ENCODE measurements around the gene PAF1. TPM values are rescaled to one million over a fixed set of nuclear protein-coding genes. Genes with fewer than 3 reads are reported as not detected.

The PAF1 gene
- total and polyA plus RNA-seq, 2 of the 13 experiments (the other 11 are each of a cell fraction or from before 2014, with no cell fraction given) = 30.2 to 31.1 TPM

DNA sequence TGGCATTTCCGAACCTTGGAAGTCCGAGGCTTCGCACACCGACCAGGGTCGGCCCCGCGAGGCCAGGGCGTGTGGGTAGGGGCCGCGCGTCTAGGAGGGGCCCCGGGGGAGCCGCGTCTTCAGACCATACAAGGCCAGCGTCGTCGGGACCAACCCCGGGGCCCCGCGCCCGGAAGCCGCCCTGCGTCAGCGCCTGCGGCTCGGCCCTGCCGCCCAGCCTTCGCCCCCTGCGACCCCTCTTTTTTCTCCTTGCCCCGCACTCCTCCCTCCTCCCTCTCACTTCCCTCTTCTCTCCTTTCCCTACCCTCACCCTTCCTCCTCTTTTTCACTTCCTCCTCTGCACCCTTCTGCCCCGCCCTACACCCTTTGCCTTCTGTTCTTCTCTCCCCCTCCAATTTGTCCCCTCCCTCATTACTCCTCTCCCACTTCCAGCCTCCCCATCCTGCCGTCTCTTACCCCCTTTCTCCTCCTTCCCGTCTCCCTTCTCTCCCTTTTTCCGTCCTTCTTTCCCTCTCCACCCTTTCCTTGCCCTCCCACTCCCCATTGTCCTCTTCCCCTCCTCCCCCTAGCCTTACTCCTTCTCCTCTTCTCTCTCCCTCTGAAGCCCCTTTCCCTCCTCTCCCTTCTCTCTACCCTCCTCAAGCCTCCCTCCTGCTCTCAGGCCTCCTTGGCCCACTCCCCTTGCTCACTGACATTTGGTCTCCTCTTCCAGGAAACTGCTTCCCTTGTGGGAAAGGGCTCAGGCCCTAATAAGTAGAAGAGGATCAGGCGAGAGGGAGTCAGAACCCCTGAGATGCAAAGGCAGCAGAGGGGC, 19.3 kb upstream of the PAF1 start (continued):
- TF ChIP-seq, protein P1, sequence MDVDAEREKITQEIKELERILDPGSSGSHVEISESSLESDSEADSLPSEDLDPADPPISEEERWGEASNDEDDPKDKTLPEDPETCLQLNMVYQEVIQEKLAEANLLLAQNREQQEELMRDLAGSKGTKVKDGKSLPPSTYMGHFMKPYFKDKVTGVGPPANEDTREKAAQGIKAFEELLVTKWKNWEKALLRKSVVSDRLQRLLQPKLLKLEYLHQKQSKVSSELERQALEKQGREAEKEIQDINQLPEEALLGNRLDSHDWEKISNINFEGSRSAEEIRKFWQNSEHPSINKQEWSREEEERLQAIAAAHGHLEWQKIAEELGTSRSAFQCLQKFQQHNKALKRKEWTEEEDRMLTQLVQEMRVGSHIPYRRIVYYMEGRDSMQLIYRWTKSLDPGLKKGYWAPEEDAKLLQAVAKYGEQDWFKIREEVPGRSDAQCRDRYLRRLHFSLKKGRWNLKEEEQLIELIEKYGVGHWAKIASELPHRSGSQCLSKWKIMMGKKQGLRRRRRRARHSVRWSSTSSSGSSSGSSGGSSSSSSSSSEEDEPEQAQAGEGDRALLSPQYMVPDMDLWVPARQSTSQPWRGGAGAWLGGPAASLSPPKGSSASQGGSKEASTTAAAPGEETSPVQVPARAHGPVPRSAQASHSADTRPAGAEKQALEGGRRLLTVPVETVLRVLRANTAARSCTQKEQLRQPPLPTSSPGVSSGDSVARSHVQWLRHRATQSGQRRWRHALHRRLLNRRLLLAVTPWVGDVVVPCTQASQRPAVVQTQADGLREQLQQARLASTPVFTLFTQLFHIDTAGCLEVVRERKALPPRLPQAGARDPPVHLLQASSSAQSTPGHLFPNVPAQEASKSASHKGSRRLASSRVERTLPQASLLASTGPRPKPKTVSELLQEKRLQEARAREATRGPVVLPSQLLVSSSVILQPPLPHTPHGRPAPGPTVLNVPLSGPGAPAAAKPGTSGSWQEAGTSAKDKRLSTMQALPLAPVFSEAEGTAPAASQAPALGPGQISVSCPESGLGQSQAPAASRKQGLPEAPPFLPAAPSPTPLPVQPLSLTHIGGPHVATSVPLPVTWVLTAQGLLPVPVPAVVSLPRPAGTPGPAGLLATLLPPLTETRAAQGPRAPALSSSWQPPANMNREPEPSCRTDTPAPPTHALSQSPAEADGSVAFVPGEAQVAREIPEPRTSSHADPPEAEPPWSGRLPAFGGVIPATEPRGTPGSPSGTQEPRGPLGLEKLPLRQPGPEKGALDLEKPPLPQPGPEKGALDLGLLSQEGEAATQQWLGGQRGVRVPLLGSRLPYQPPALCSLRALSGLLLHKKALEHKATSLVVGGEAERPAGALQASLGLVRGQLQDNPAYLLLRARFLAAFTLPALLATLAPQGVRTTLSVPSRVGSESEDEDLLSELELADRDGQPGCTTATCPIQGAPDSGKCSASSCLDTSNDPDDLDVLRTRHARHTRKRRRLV (CRISPR knock-in tag; IDR thresholded peaks at IDR 0.05) = no peak
- TF ChIP-seq, protein P2, sequence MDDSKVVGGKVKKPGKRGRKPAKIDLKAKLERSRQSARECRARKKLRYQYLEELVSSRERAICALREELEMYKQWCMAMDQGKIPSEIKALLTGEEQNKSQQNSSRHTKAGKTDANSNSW (CRISPR knock-in tag; IDR thresholded peaks at IDR 0.05; ENCODE audit: borderline replicate concordance) = no peak
- no peak for TF ChIP-seq HIVEP1 (CRISPR knock-in tag; IDR thresholded peaks at IDR 0.05)
- TF ChIP-seq, protein P3, sequence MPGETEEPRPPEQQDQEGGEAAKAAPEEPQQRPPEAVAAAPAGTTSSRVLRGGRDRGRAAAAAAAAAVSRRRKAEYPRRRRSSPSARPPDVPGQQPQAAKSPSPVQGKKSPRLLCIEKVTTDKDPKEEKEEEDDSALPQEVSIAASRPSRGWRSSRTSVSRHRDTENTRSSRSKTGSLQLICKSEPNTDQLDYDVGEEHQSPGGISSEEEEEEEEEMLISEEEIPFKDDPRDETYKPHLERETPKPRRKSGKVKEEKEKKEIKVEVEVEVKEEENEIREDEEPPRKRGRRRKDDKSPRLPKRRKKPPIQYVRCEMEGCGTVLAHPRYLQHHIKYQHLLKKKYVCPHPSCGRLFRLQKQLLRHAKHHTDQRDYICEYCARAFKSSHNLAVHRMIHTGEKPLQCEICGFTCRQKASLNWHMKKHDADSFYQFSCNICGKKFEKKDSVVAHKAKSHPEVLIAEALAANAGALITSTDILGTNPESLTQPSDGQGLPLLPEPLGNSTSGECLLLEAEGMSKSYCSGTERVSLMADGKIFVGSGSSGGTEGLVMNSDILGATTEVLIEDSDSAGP (CRISPR knock-in tag; IDR thresholded peaks at IDR 0.05; ENCODE audit: borderline replicate concordance) = peak; percentile 74; the same call in 1 of the 2 replicates
- no peak for TF ChIP-seq IKZF4 (CRISPR knock-in tag; IDR thresholded peaks at IDR 0.05; ENCODE audit: borderline replicate concordance, low read depth, not compliant biosample characterization)
- TF ChIP-seq ZNF44 (CRISPR knock-in tag; IDR thresholded peaks at IDR 0.05) = no peak
- 0 out of 2 replicates have a peak, but pooled peaks have one; percentile 42 for TF ChIP-seq ZFP37 (CRISPR knock-in tag; IDR thresholded peaks at IDR 0.05; ENCODE audit: borderline replicate concordance)
- TF ChIP-seq, protein P4, sequence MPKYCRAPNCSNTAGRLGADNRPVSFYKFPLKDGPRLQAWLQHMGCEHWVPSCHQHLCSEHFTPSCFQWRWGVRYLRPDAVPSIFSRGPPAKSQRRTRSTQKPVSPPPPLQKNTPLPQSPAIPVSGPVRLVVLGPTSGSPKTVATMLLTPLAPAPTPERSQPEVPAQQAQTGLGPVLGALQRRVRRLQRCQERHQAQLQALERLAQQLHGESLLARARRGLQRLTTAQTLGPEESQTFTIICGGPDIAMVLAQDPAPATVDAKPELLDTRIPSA (CRISPR knock-in tag; IDR thresholded peaks at IDR 0.05; ENCODE audit: borderline replicate concordance) = no peak
- TF ChIP-seq, protein P5, sequence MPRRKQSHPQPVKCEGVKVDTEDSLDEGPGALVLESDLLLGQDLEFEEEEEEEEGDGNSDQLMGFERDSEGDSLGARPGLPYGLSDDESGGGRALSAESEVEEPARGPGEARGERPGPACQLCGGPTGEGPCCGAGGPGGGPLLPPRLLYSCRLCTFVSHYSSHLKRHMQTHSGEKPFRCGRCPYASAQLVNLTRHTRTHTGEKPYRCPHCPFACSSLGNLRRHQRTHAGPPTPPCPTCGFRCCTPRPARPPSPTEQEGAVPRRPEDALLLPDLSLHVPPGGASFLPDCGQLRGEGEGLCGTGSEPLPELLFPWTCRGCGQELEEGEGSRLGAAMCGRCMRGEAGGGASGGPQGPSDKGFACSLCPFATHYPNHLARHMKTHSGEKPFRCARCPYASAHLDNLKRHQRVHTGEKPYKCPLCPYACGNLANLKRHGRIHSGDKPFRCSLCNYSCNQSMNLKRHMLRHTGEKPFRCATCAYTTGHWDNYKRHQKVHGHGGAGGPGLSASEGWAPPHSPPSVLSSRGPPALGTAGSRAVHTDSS (CRISPR knock-in tag; conservative IDR thresholded peaks at IDR 0.05) = no peak
- no peak for TF ChIP-seq GATAD2A (CRISPR knock-in tag; IDR thresholded peaks at IDR 0.05)
- TF ChIP-seq SMYD3 (CRISPR knock-in tag; IDR thresholded peaks at IDR 0.05) = no peak
- no peak for TF ChIP-seq HMGA1 (CRISPR knock-in tag; conservative IDR thresholded peaks at IDR 0.05)
- TF ChIP-seq, protein P6, sequence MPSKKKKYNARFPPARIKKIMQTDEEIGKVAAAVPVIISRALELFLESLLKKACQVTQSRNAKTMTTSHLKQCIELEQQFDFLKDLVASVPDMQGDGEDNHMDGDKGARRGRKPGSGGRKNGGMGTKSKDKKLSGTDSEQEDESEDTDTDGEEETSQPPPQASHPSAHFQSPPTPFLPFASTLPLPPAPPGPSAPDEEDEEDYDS (CRISPR knock-in tag; IDR thresholded peaks at IDR 0.05) = no peak
- TF ChIP-seq, protein P7, sequence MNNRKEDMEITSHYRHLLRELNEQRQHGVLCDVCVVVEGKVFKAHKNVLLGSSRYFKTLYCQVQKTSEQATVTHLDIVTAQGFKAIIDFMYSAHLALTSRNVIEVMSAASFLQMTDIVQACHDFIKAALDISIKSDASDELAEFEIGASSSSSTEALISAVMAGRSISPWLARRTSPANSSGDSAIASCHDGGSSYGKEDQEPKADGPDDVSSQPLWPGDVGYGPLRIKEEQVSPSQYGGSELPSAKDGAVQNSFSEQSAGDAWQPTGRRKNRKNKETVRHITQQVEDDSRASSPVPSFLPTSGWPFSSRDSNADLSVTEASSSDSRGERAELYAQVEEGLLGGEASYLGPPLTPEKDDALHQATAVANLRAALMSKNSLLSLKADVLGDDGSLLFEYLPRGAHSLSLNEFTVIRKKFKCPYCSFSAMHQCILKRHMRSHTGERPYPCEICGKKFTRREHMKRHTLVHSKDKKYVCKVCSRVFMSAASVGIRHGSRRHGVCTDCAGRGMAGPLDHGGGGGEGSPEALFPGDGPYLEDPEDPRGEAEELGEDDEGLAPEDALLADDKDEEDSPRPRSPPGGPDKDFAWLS (CRISPR knock-in tag; IDR thresholded peaks at IDR 0.05; ENCODE audit: borderline replicate concordance) = no peak
- no peak for TF ChIP-seq FIP1L1 (IDR thresholded peaks at IDR 0.05; ENCODE audit: borderline replicate concordance, insufficient read depth, low read depth, low read length)

Data from HepG2 (cell line).